Activated naive CD4-positive, alpha-beta T cell treated with anti-CD3 and anti-CD28 coated beads, Interleukin-2, amount 10 ng/mL, durations not matched to agents 7 days and 5 days (primary cell): ENCODE measurements around the gene NODAL.

Source experiments
- CTCF ChIA-PET: fragments of 350-600 bp; sonication (Branson Sonifier 250); formaldehyde crosslinking; loops from one replicate; lab custom pipeline; 2021; ENCODE audit warnings: antibody characterized with exemption; lab: Charles Lee
- DNase-seq: peaks from one replicate; pipeline ENCODE4 v3.0.0-alpha.2; 2020
- H3K27ac Mint-ChIP-seq: one replicate; pipeline ENCODE4 v1.8.0; 2021; ENCODE audit warnings: mild to moderate bottlenecking, moderate library complexity, mixed read lengths
- H3K27me3 Mint-ChIP-seq: one replicate; pipeline ENCODE4 v1.8.0; 2021; ENCODE audit warnings: mild to moderate bottlenecking, mixed read lengths
- H3K36me3 Mint-ChIP-seq: one replicate; pipeline ENCODE4 v1.8.0; 2021; ENCODE audit warnings: mixed read lengths
- H3K4me1 Mint-ChIP-seq: one replicate; pipeline ENCODE4 v1.8.0; 2021; ENCODE audit warnings: mixed read lengths
- H3K4me3 Mint-ChIP-seq: one replicate; pipeline ENCODE4 v1.8.0; 2021; ENCODE audit warnings: mild to moderate bottlenecking, moderate library complexity, mixed read lengths
- H3K9me3 Mint-ChIP-seq: one replicate; pipeline ENCODE4 v1.8.0; 2021; ENCODE audit warnings: mixed read lengths

Gene NODAL

DNA sequence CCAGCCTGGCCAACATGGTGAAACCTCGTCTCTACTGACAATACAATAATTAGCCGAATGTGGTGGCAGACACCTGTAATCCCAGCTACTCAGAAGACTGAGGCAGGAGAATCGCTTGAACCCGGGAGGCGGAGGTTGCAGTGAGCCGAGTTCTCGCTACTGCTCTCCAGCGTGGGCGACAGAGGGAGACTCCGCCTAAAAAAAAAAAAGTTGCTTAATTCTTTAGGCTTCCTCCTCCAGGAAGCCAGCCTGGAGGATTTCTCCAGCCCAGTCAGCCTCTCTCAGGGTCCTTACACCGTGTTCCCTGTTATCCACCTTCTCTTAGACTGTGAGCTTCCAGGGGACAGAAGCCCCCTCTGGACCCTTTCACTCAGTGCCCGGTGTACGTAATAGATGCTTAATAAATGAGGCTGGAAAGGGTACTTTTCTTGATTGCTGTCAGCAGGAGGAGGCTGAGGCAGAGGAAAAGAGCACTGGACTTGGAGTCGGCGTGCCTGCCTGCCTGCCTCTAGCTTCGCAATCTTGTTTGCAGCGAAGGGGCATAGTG is 16.4 kb upstream of the NODAL start:
- Mint-ChIP-seq H3K4me1 (peaks cover 5% of the 10 kb centered on the region), H3K36me3 (no peaks in the 10 kb centered on the region), H3K4me3 (no peak overlapping the region), H3K27ac (no peak overlapping the region), H3K9me3 (no peaks in the 10 kb centered on the region), H3K27me3 (peaks cover 92% of the 10 kb centered on the region)
- CTCF ChIA-PET = interaction anchor here (1.1 kb wide), 1 partner anchor 93 kb away, joined by 3 read pairs; no protein-coding TSS in a partner anchor
- DNase-seq = no peak

DNA sequence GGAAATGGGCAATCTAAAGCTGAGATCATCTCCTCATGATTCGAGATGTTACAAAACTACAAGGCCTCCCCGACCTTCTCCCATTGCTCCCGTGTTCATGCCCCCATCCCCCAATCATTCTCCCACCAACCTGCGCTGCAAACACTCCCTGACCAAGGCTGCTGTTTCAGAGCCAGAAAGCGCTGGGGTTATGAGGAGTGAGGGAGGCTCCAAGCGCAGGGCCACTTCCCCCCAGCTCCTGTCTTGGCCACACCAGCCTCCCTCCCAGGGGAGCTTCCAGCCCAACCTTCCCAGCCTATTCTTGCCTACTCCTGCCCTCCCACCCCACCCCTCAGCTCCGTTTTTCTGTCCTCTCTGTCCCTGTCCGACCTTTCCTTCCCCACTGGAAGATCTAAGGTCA is 14.7 kb upstream of the NODAL start:
- no peaks in the 10 kb centered on the region for H3K9me3 Mint-ChIP-seq
- no peaks in the 10 kb centered on the region for H3K36me3 Mint-ChIP-seq
- no peak overlapping the region for H3K4me3 Mint-ChIP-seq
- CTCF ChIA-PET = no interaction called here
- DNase-seq = no peak
- peaks cover 89% of the 10 kb centered on the region for H3K27me3 Mint-ChIP-seq
- no peak overlapping the region for H3K27ac Mint-ChIP-seq
- H3K4me1 Mint-ChIP-seq = peaks cover 5% of the 10 kb centered on the region

DNA sequence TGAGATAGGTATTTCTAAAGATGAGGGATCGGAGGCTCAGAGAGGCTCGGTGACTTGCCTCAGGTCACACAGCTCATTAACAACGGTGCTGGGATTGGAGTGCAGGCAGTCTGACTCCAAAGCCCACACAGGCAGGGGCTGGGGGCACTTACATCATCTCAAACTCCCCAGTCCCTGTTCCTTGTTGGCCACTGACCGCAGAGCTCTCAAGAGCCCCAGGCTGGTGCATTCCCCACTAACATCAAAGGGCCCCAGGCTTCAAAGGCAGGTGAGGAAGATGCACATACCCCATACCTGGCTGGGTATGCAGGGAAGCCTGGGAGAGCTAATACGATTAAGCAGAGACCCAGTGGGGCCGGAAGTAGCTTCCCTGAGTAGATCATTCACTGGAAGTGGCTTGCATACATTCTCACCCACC is 13.7 kb upstream of the NODAL start:
- Mint-ChIP-seq H3K4me3 (no peak overlapping the region), H3K27me3 (peaks cover 88% of the 10 kb centered on the region), H3K27ac (no peak overlapping the region), H3K36me3 (no peaks in the 10 kb centered on the region), H3K9me3 (no peaks in the 10 kb centered on the region), H3K4me1 (peaks cover 5% of the 10 kb centered on the region)
- CTCF ChIA-PET = no interaction called here
- no peak for DNase-seq

DNA sequence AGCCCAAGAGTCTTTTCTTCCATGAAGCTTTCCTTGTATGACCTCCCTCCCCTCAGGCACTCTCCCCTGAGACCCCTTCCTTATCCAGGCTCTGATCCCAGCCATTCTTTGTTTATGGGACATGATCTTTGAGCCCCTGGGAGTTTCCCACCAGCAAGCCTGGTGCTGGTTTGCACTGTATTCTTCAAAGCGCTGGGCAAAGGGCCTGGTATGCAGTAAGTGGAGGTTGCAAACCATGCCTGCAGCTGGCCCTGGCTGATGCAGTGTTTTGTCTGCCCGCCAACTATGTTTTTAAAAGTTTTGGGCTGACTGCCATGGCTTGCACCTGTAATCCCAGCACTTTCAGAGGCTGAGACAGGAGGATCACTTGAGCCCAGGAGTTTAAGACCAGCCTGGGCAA is 6.8 kb upstream of the NODAL start:
- H3K9me3 Mint-ChIP-seq = no peaks in the 10 kb centered on the region
- H3K36me3 Mint-ChIP-seq = no peaks in the 10 kb centered on the region
- H3K4me1 Mint-ChIP-seq = no peaks in the 10 kb centered on the region
- DNase-seq = no peak
- CTCF ChIA-PET = no interaction called here
- H3K27me3 Mint-ChIP-seq = peaks cover 72% of the 10 kb centered on the region
- H3K27ac Mint-ChIP-seq = no peak overlapping the region
- H3K4me3 Mint-ChIP-seq = no peak overlapping the region

DNA sequence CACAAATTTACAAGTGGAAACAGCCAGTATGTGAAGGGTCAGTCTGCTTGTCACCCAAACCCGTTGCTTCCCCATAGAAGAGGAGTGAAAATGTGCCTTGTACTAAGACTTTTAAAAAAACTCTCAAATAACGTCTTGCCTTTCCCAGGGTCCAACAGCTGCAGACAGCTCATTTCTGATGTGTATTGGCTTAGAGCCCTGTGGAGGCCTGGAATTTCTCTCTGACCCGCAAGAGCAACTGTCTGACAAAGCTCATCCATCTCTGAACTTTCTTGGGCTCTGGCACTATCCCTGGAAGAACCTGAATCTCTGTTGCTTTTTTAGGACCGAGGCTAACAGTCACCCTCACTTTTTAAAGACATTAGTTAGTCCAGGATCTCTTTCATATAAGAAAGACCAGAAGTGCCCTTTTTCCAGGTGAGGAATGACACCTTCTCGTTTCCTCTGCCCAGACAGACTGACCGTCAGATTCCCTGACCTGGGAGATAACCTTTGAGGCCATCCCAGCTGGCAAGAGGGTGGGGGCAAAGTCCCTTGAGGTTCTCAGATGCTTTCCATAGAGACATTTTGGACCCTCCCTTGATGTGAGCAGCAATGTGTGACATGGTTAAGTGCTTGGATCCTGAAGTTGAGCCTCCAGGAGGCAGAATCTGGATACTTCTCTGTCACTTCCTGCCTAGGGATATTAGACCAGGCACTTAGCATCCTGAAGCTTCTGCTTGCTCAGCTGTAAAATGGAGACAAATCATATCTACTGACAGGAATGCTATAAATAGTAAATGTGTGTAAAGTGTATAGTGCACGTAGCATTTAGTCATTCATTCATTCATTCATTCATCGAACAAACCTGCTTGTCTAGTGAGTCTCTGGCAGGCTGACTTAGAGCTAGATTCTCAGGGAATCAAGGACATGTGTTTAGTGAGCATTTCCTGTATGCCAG is 4.5 kb upstream of the NODAL start:
- Mint-ChIP-seq H3K27ac (no peak overlapping the region), H3K36me3 (no peaks in the 10 kb centered on the region), H3K9me3 (no peaks in the 10 kb centered on the region), H3K4me1 (peaks cover 4% of the 10 kb centered on the region), H3K4me3 (no peak overlapping the region), H3K27me3 (peaks cover 82% of the 10 kb centered on the region)
- DNase-seq = no peak
- CTCF ChIA-PET = interaction anchor here (1.8 kb wide), 1 partner anchor 82 kb away, joined by 3 read pairs; no protein-coding TSS in a partner anchor

DNA sequence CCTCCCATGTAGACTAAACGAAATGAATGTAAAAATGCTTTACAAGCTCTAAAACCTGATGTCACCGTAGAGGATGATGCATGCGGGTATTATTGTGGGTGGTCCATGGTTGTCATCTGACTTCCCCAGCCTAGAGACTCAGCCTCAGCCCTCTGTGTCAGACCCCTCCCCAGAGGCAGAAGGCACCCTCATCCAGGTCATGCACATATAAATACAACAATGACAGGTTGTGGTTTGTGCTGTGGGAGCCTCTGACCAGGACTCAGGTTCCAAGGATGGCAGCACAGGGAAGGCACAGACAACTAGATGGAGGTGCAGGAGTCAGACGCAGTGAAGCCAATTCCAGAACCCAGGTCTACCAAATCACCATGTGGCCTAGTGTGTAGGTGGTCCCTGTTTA is 3.3 kb upstream of the NODAL start:
- H3K27me3 Mint-ChIP-seq = peaks cover 84% of the 10 kb centered on the region
- no peak for DNase-seq
- H3K27ac Mint-ChIP-seq = no peak overlapping the region
- peaks cover 3% of the 10 kb centered on the region for H3K36me3 Mint-ChIP-seq
- no peaks in the 10 kb centered on the region for H3K9me3 Mint-ChIP-seq
- CTCF ChIA-PET = no interaction called here
- H3K4me1 Mint-ChIP-seq = peaks cover 13% of the 10 kb centered on the region
- H3K4me3 Mint-ChIP-seq = no peak overlapping the region

DNA sequence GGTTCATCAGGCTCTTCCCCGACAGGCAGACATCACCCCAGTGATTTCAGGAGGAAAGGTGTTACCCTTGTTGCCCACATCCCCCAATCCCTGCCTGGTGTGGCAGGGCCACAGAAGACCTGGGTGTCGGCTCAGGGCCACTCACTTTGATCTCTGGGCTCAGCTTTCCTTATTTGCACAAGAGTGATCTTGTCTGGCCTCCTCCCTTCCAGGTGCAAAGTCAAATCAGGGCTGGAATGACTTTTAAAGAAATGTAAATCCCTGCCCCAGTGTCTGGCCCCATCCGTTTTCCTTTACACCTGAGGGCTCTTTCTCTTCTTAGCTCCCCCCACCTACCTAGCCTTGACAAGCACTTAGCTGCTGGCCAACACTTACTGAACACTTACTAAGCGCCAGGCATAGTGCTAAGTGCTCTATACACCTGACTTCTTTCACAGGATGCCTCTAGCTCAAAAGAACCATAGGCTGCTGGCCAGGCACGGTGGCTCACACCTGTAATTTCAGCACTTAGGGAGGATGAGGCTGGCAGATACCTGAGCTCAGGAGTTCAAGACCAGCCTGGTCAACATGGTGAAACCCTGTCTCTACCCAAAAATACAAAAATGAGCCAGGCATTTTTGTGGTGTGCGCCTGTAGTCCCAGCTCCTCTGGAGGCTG is 979 bp upstream of the NODAL start:
- Mint-ChIP-seq H3K27me3 (peaks cover 89% of the 10 kb centered on the region), H3K4me3 (no peak overlapping the region)

DNA sequence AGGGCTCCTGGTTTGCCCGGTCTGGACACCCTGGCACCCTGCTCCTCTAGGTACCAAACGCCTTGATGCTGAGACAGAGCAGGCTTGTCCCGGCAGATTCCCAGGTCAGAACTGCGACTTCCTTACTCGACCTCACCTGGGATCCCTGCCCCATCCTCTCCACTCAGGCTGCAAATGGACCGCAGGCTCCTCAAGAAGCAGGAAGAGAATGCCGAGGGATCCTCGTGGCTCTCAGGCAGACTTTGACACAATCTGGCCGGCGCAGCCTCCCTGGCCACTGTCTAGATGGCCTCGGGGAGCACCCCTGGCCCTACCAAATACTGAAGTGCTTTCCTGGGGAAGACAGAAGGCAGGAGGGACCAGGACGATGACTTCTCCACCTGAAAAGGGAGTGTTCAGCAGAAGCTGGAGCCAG is 421 bp upstream of the NODAL start:
- peaks cover 13% of the 10 kb centered on the region for H3K4me1 Mint-ChIP-seq
- CTCF ChIA-PET = interaction anchor here (0.9 kb wide), 1 partner anchor 317 kb away, joined by 3 read pairs; no protein-coding TSS in a partner anchor

More for the DNA sequence above, 979 bp upstream of the NODAL start:
- Mint-ChIP-seq H3K36me3 (peaks cover 3% of the 10 kb centered on the region), H3K27ac (no peak overlapping the region), H3K4me1 (peaks cover 13% of the 10 kb centered on the region), H3K9me3 (no peaks in the 10 kb centered on the region)
- DNase-seq = no peak
- CTCF ChIA-PET = interaction anchor here (0.9 kb wide), 1 partner anchor 317 kb away, joined by 3 read pairs; no protein-coding TSS in a partner anchor

DNA sequence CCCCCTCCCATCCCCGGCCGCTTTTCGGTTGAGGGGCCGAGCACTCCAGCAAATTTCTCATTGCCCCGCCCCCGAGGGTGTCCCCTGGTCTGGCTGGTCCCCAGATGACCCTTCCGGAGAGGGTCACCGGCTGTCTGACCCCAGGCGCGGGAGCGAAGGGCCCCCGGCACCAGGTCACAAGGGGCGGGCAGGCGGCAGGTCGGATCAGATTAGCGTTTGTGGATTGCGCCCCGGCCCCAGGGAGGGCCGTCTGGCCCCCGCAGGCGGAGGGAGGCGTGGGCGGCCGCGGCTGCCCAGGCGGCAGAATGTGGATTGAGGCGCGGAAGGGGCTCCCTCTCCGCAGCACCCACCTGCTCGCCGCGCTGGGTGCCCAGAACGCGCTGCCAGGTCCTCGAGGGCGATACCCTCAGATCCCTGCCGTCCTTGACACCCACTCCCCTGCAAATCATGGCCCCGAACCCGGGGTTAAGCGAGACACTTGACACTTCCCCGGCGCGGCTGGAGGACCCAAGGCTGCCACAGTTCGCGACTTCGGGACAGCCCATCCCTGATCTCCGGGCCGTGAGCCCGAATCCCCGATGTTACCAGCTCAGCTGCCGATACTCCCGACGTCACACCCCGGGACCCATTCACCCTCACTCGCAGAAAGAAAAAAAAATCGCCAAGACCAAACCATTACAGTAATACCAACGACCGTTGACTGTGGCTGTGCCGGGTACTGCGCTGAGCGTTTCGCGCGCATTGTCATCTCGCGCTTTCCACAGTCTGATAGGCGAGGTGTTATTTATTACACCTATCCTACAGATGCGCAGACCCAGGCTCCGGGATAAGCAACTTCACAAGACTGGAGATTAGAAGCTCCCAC is 953 bp downstream of the NODAL start:
- Mint-ChIP-seq H3K9me3 (no peaks in the 10 kb centered on the region), H3K27me3 (peaks cover 86% of the 10 kb centered on the region)

More for the DNA sequence above, 421 bp upstream of the NODAL start:
- Mint-ChIP-seq H3K4me3 (no peak overlapping the region), H3K27me3 (peaks cover 88% of the 10 kb centered on the region), H3K9me3 (no peaks in the 10 kb centered on the region), H3K27ac (no peak overlapping the region), H3K36me3 (peaks cover 3% of the 10 kb centered on the region)
- no peak for DNase-seq

DNA sequence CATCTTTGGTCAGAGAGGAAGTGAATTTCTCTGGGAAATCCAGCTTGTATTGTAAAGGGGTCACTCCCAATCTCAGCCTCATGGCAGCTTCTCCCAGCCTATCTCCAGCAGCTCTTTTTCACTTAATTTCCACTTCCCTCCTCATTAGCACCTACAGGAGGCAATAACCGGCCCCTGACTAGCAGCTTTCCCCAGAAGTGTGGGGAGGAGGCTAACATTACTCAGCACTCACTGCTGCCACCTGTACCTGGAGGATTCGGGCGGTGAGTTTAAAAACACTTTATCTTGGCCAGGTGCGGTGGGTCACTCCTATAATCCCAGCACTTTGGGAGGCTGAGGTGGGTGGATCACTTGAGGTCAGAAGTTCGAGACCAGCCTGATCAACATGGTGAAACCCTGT is 3.8 kb downstream of the NODAL start:
- no peak overlapping the region for H3K27ac Mint-ChIP-seq
- no peak for DNase-seq
- CTCF ChIA-PET = interaction anchor here (2.2 kb wide), 1 partner anchor 23 kb away, joined by 8 read pairs; no protein-coding TSS in a partner anchor
- peaks cover 65% of the 10 kb centered on the region for H3K27me3 Mint-ChIP-seq
- H3K9me3 Mint-ChIP-seq = no peaks in the 10 kb centered on the region
- peaks cover 6% of the 10 kb centered on the region for H3K36me3 Mint-ChIP-seq
- H3K4me3 Mint-ChIP-seq = no peak overlapping the region
- H3K4me1 Mint-ChIP-seq = peaks cover 34% of the 10 kb centered on the region

More for the DNA sequence above, 953 bp downstream of the NODAL start:
- peaks cover 3% of the 10 kb centered on the region for H3K36me3 Mint-ChIP-seq
- CTCF ChIA-PET = interaction anchor here (0.8 kb wide), 1 partner anchor 17 kb away, joined by 3 read pairs; no protein-coding TSS in a partner anchor
- H3K27ac Mint-ChIP-seq = no peak overlapping the region
- no peak for DNase-seq
- H3K4me1 Mint-ChIP-seq = peaks cover 13% of the 10 kb centered on the region
- H3K4me3 Mint-ChIP-seq = peak overlapping the region; percentile 29

DNA sequence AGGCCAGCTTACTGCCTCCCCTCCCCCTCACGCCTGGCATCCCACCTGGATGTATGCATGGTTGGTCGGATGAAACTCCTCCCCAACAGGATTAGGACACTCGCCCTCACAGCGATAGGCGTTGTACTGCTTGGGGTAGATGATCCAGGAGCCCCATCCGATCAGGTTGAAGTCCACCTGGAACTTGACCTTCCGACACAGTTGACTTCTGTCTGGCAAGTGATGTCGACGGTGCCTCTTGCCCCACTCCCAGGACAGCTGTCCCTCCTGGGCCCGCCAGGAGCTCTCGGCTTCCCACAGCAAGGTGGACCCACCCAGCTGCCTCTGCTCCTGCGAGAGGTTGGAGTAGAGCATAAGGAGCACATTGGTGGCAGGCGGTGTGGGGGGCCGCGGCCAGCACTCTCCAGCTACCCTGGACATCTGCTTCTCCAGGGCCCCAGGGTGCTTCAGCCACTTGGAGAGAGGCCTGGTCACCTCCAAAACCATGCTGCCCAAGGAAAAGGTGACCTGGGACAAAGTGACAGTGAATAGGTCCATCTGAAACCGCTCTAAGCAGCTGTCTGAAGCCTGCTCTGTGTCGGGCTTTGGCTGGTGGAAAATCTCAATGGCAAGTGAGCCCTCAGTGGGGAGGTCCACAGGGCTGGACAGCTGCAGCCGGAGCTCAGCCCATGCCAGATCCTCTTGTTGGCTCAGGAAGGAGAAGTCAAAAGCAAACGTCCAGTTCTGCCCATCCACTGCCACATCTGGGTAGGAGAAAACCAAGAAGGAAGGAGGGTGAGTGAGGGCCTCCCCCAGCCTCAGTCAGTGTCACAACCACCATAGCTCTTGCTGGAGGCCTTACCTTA is 6.0 kb downstream of the NODAL start:
- no peak for DNase-seq
- H3K9me3 Mint-ChIP-seq = no peaks in the 10 kb centered on the region
- H3K4me3 Mint-ChIP-seq = no peak overlapping the region
- CTCF ChIA-PET = interaction anchor here (1.1 to 2.2 kb wide), 2 partner anchors 26 to 126 kb away, joined by 3 to 8 read pairs; no protein-coding TSS in a partner anchor
- H3K27me3 Mint-ChIP-seq = peaks cover 42% of the 10 kb centered on the region
- H3K4me1 Mint-ChIP-seq = peaks cover 43% of the 10 kb centered on the region
- H3K36me3 Mint-ChIP-seq = peaks cover 17% of the 10 kb centered on the region
- H3K27ac Mint-ChIP-seq = no peak overlapping the region

DNA sequence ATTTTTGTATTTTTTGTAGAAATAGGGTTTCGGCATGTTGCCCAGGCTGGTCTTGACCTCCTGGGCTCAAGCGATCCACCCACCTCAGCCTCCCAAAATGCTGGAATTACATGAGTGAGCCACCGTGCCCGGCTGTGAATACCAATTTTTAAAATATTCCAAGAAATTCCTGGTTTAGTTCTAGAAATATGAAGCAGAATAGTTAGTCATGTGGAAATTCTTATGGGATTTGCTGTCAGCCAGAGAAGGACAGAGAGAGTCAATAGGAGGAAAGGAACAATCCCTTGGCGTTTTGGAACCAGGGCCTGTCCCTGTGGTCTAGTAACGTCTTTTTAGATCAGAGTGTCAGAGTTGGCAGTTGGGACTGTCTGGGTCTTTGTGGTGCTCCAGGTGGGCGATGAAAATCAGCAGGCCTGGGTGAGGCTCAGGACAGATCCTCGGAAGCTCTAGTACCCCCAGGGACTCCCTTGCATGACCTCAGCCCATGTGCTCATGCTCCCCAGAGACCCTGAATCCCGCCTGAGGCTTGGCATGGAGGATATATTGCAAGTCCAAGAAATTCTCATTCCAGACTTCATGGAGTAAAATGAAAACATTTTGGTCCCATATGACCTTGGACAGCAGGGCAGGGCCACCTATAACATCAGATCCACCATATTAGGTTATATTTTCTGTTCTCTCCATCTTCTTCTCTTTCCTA is 7.8 kb downstream of the NODAL start:
- Mint-ChIP-seq H3K36me3 (peaks cover 31% of the 10 kb centered on the region), H3K4me1 (peaks cover 39% of the 10 kb centered on the region), H3K9me3 (no peaks in the 10 kb centered on the region), H3K4me3 (peak overlapping the region; percentile 78), H3K27ac (peak overlapping the region; percentile 43), H3K27me3 (peaks cover 25% of the 10 kb centered on the region)
- no peak for DNase-seq
- CTCF ChIA-PET = no interaction called here
